Glomerular endothelial cell (primary cell): Measurements from ENCODE around the gene GPER1. TPM values are rescaled to one million over a fixed set of nuclear protein-coding genes. Genes with fewer than 3 reads are reported as not detected.
"Not testable (repeated sequence)": the region's sequence is repeated elsewhere in the genome, so short reads cannot be mapped to it uniquely, and the experiment has no call there.

Source experiments
- DNase-seq: peaks from one replicate; pipeline ENCODE4 v3.0.0-alpha.2; 2011; ENCODE audit warnings: low read depth, low spot score; ENCODE audit errors: extremely low read depth
- total RNA-seq: library from RNA; depleted of rRNA; stranded (reverse); fragments of >200 nt; gene quantifications from 2 replicates; pipeline ENCODE4 v1.2.3, GENCODE V29; 2015

The GPER1 gene
- total RNA-seq, 1 donor from 2014 or later: 1.8 TPM

DNA sequence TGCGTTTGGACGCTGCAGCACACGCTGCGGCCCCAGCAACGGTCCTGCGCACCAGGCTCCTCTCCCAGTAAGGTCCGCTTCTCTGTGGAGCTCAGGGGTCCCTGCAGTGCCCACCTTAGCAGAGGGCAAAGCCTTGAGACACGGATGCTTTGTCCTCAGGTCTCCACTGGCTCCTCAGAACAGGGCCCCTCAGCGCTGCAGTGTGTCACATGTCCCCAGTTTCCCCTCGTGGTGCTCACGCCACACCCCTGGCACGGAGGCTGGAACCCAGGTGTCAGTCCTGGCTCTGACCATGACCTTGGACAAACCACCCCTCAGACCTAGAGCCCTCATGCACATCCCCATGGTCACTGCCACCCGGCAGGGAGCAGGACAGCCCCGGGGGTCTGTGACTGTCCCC is 19.9 kb upstream of the GPER1 start:
- DNase-seq: no peak

DNA sequence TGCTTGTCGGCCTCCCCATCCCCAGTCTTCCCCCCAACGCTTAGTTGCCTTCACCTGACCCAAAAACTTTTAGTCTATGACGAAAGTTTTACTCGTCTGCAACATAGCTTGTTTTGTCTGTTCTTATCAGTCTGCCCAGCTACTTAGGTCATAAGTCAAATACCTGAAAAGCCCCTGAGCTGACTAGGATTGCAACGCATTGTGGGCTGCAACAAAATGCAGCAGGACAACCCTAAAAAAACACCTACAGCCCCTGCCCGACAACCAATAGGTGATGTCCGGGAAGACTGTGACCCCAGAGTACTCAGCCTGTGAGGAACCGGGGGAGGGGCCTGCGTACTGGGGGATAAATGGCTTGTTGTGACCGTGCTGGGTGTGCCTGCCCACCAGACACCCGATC is 19.3 kb upstream of the GPER1 start:
- DNase-seq: no peak

DNA sequence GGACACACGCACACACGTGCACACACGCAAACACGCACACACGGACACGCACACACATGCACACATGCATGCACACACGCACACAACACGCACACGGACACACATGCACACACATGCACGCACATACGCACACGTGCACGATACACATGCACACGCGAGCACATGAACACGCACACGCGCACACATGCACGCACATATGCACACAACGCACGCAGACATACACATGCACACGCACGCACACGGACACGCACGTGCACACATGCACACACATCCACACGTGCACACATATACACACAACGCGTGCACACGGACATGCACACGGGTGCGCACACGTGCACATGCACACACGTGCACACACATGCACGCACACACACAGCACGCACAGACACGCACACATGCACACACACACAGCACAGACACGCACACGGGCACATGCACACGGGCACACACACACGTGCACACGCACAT is 17.3 kb upstream of the GPER1 start:
- no peak for DNase-seq

DNA sequence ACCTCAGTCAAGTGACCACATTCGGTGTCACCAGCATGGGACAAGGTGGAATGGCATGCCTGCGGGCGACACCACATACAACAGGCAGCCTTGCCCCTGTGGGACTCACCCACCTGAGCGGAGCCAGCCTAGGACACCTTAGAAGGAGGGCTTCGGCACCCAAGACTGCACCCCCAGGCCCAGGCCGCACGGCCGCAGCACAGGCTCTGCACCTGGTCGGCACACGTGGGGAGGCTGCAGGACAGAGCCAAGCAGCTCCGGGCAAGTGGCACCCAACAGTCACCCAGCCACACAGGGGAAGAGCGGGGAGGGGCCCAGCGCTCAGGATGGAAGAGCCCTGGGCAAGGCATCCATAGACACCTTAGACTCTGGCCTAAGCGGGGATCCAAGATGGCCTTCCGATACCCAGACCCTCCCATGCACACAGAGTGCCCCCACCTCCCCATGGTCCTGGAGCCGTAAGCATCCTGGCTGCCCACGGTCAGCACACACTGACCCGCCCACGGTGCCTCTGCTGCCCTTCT is 16.1 kb upstream of the GPER1 start:
- no peak for DNase-seq

DNA sequence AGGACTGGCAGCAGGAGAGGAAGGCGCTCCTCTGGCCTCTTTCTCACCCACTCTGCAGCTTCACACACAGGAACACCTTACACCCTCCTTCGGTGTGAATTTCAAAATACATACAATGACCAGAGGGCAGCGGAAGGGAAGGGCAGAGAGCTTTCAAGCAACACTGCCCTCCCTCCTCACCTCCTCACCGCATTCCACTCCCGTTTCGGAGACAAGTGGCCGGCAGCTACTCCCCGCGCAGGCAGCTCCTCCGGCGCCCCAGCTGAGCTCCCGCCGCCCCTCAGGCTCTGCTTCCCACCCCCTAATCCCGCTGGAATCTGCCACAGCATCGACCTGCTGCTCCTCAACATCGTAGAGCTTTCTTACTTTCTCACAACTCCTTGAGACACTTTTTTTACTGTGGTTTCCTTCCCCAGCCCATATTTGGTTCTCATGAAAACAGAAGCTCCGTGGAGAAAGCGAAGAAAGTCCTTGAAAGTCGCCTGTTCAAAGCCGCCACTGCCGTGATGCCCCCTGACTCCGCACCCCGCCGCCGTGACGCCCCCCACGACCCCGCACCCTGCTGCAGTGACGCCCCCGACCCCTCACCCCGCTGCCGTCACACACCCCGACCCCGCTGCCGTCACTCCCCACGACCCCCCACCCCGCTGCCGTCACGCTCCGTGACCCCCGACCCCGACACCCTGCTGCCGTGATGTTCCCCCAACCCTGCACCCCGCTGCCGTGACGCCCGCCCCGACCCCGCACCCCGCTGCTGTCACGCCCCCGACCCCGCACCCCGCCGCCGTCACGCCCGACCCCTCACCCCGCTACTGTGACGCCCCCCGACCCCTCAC is 14.6 kb upstream of the GPER1 start:
- DNase-seq: no peak

DNA sequence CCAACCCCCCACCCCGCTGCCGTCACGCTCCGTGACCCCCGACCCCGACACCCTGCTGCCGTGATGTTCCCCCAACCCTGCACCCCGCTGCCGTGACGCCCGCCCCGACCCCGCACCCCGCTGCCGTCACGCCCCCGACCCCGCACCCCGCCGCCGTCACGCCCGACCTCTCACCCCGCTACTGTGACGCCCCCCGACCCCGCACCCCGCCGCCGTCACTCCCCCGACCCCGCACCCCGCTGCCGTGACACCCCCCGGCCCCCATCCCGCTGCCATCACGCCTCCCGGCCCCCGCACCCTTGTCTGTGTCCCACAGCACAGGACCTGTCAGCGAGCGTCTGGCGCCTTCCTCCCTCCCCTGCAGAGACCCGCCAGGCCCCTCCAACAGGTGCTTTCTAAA is 13.9 kb upstream of the GPER1 start:
- DNase-seq: not testable (repeated sequence)

DNA sequence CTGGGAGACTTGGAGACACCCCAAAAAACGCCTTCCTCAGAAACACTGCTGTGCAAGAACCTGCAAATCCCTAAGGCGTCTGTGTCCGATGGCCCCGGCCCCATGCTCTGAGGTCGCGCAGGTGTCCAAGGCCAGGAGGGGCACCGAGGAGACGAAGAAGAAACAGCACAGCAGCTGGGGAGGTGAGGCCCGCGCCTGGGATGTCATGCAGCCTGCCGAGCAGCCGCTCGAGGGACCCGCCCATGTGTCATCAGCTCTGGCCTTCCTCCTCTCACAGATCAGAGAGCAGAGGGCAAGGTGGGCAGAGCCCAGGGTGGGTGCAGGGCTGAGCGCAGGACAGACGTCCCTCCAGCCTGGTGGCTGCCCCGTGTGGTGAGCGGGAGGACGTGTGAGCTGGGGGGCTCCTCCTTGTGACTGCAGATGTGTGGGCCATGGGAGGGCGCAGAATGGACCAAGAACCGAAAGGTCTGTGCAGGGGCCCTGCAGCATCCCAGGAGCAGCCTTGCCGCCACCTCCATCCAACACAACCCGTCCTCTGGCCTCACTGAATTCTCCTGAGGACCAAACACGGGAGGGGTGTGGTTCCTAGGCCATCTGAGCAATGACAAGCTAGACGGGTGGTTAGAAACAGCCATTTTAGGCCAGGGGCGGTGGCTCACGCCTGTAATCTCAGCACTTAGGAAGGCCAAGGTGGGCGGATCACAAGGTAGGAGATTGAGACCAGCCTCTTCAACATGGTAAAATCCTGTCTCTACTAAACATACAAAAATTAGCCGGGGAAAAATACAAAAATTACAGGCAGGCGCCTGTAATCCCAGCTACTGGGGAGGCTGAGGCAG is 13.1 kb upstream of the GPER1 start:
- no peak for DNase-seq

DNA sequence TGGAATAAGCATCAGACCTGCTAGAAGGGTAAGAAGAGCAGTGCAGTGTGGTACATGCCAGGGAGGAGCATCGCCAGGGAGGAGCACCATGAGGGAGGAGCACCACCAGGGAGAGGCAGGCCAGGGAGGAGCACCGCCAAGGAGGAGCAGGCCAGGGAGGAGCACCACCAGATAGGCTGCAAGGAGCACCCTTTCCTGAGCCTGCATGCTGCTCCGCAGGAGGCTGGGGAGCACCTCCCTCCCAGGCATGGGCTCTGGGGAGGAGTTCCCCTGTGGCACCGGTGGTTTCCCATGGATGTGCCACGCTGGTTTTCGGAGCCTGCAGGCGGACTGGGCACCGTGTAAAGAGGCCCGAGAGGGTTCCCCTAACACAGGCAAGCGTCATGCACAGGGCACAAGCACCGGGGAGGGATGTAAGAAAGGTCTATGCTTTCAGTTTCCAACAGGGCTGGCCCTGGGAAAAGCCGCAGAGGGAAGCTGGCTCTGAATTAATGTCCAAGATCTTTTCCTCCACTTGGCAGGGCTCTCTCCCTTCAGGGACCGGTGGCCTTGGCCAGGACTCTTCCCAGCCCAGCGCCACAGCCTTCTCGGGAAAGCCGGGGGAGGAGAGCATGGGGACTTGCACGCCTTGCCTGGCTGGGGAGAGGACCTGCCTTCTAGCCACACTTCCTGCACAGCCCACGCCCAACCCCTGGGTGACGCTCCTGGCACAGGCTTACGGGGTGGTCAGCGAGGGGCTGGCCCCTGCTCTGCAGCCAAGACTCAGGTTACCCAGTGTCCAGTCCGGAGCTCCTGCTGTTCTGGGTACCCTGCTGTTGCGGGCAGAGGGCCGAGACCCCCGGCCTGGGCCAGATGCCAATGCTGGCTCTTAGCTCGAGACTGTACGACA is 11.5 kb upstream of the GPER1 start:
- no peak for DNase-seq

DNA sequence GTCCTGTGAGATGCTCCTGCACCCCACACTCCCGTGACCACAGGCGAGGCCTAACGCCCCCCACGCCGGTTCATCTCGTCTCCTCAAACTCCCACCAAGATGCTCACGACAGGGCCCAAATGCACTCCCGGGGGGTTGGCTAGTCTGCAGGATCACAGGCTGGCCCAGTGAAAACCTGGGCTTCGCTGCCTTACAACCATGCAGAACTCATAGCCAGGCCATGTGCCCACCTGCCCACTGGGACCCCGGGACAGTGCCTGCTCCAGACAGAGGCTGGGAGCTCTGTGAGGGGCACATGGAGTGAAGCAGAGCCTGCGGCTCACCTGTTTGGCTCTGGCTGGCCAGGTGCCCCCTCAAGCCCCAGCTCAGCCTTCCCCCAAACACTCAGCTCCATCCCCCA is 9.4 kb upstream of the GPER1 start:
- DNase-seq: no peak

DNA sequence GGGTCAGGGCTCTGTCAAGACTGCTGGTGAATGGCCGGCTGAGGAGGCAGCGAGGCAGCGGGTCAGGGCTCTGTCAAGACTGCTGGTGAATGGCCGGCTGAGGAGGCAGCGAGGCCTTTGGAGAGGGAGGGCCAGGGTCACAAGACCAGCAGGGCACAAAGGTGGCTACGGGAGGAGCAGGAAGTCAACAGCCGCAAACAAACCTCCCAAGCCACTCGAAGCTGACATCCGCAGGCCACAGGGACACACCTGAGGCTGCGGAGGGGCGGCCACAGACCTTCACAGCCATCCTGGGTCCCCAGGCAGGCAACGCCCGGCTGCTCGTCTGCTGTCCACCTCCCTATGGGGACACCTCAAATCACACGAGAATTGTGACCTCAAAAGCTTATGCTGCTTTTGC is 8.9 kb upstream of the GPER1 start:
- no peak for DNase-seq

DNA sequence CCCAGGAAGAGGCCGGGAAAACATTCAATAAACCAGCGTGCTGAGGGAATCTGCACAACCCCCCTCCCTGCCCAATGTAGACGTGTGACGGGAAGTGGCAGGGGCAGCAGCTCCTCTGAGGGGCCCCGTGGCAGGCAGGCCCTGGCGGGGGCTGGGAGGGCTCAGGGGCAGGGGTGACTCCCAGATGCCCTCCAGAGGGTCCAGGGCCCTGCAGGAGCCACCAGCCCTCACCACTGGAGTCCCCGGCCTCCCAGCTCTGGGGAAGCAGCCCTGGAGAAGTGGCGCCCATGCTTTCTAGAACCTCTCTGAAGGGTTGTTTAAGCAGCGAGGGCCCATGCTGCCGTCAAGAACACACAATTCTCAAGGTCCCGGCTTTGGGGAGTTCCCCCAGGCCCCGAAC is 8.4 kb upstream of the GPER1 start:
- DNase-seq: no peak

DNA sequence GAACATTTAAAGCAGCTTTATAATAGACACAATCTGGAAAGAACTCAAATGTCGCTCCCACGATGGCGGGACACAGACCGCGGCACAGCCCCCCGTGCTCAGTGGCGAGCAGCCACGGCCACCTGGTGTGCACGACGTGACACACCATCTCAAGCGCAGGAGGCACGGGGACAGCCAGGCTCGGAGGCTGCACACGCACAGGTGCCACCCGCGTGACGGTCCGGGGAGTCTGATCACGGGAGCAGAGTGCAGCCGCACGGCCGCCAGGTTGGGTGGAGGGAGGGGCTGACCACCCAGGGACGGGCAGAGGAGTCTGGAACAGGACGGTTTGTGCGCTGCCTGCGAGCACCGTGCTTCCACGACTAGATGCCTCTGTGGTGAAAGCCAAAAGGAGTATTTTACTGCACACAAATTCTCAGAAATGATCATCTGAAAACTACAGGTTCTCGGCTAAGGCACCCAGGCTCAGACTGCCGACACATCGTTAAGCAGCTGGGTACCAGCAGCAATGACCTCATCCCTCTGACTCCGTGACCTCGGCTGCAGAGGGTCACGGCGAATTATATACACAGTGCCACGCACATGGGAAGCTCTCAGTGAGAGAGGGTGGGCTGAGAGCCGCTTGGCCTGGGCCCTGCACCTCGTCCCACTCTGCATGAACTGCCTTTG is 7.5 kb upstream of the GPER1 start:
- no peak for DNase-seq

DNA sequence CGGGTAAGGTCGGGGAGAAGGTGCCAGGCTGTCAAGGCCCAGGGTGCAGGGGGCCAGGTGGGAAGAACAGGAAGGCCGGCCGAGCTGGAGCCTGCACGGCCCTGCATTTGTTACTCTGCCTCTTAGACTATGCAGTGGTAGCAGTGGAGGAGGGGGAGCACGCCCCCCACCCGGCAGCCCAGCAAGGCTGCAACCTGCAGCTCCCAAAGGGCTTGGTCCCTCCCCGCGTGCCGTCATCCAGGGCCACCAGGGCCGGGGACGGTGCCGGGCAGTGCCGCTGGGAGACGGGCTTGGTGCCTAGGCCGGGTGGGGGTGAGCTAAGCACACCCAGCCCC is 7.0 kb upstream of the GPER1 start:
- no peak for DNase-seq

DNA sequence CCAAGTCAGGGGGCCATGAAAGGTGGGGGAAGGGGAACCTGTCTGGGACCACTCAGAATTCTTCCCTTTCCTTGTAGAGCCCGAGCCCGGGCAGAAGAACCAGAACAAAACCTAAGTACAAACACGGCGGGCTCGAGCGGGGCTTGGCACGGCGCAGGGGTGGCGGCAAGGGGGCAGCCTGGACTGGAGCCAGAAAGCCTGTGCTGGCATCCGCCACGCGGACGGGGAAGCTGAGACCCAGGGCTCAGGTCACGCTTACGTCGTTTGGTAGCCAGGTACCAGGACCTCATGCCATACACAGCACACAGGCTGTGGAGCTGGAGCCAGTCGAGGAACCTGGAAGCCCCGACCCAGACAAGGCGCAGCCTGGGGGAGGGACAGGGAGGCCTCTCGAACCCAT is 6.6 kb upstream of the GPER1 start:
- DNase-seq: no peak

DNA sequence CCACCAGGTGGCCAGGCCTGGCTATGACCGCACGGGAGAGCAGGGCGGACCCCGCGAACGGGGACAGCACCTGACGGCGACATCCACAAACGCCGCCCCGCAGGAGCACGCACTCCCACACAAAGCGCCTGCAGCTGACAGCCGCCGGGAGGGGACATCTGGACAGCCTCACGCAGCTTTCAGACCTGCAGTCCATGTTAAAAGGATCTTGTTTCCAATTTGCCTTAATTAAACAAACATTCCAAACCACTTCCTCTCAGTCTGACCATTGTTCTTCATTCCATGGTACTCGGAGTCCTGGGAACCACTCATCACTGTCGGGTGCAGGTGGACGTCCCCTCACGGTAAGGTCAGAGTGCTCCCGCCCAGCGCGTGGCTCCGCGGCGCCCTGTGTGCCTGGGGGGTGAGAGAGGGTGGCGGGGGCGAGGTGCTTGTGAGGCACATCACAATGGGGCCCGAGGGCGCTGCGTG is 5.9 kb upstream of the GPER1 start:
- DNase-seq: no peak

DNA sequence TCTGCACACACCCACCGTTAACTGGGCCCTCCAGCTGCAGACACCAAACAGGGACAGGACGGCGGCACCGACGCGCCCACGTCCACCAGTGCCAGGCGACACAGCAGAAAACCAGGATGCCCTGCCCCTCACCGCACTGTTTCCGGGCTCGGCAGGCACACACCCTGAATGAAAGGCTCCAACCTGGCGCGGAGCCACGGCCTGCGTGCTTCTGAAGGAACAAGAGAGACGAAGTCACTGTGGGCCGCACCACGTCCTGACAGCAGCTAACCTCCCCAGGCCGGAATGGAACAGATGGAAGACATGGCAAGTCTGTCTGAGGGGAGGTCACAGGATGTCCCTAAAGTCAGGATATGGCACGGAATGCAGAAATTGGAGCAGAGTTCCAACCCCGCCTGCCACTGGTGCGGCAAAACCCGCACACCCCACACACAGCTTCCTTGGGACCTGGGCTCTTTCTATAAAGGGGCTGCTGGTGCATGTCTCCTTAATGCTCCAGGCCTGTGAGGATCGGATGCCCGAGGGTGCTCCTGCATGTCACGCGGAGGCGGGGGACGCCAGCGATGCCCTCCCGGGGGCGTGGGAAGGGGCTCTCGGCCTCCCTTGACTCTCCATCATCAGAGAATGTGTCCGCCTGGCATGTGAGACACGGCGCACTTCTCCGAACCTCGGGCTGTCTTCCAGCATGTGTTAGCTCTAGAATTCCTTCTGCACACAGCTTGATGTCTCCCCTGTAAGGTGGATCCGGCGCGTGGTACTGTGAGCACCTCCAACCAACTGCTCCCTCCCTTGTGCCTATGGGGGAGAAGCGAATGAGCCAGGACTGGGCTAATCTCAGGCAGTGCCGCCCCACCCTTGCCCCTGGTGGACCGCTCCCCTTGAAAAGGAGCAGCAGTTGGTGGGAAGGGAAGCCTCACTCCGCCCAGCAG is 3.9 kb upstream of the GPER1 start:
- no peak for DNase-seq

DNA sequence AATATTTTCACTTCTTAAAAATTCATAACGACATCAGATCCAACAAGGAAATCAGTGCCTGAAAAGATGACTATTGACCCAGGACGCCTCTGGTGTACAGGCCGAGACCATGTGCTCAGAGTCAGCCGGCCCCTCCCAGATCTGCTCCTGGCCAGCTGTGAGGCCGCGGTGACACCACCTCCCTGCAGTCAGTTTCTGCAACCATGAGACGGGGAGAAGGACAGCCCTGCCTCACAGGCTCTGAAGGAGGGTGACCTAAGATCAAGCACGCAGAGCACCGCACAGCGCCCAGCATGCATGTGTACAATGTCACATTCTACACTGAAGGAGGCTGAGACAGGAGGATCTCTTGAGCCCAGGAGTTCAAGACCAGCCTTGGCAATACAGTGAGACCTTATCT is 2.6 kb upstream of the GPER1 start:
- DNase-seq: no peak

DNA sequence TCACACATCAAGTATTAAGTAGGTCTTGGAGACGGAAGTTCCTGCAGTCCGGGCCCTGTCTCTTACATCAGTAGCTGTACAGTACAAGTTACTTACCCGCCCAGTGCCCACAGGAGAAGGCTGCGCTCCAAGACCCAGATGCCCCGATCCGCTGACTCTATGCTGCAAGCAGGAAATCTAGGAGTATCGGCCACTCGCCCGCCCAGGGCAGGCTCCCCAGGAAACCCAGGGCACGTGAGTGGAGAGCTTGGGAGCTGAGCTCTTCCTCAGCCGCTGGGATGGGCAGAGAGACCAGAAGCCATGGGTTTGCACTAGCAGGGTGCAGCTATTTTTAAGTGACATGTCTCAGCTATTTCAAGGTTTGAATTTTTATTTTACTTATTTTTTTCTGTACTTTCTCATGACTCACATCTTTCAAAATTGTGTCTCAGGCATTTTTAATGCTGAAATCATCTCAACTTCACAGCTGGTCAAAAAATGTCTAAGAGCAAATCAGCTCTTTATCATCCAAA is 1.9 kb upstream of the GPER1 start:
- no peak for DNase-seq
